CD4-positive, alpha-beta T cell treated with Interleukin-10 for 1 hour (primary cell): ENCODE data around the gene GPX8.

Experiments used
- DNase-seq: peaks from one replicate; pipeline ENCODE4 v3.0.0-alpha.2; 2020

The GPX8 gene

GRCh38 chr5:55172937-55173686 lies 13.1 kb downstream of the GPX8 start, which contains the start of gene CDC20B:
Gene CDC20B, minus strand, starts transcription at chr5:55173177. Its CDS starts 177 bp downstream, at chr5:55173000.
- DNase-seq = peak; percentile 83

- no peak for DNase-seq
Observed at GRCh38 chr5:55173687-55174230, 13.8 kb downstream of the GPX8 start.

- DNase-seq = no peak
Observed at GRCh38 chr5:55175781-55176175, 15.8 kb downstream of the GPX8 start.

- no peak for DNase-seq
Observed at GRCh38 chr5:55176176-55176818, 16.3 kb downstream of the GPX8 start.

GRCh38 chr5:55177078-55177477 lies 17.1 kb downstream of the GPX8 start:
- no peak for DNase-seq

GRCh38 chr5:55180016-55180415 lies 20.0 kb downstream of the GPX8 start:
- DNase-seq = no peak

- no peak for DNase-seq
Observed at GRCh38 chr5:55187370-55187769, 27.4 kb downstream of the GPX8 start.

GRCh38 chr5:55188656-55189540 lies 28.9 kb downstream of the GPX8 start:
- no peak for DNase-seq

- no peak for DNase-seq
Observed at GRCh38 chr5:55191165-55191564, 31.2 kb downstream of the GPX8 start.

- no peak for DNase-seq
Observed at GRCh38 chr5:55205001-55205400, 45.0 kb downstream of the GPX8 start.

- no peak for DNase-seq
Observed at GRCh38 chr5:55211184-55211874, 51.4 kb downstream of the GPX8 start.
